GM12878 (cell line): ENCODE data around the gene ABCG5. TPM values are rescaled to one million over a fixed set of nuclear protein-coding genes. Genes with fewer than 3 reads are reported as not detected.

ENCODE experiments used
- ATAC-seq: fragments of 200-7000 bp; cut with Tn5 transposase; 3 replicates; pipeline ENCODE4 v1.9.1; 2020; ENCODE audit warnings: mild to moderate bottlenecking, moderate library complexity
- BruUV-seq: library from RNA; stranded (reverse); fragments of 400-500 nt; replicated peaks from 2 replicates; lab custom pipeline; 2021; lab: Mats Ljungman, UMichigan
- CTCF ChIA-PET: fragments of 300-600 bp; sonication (Branson Sonifier 250); formaldehyde crosslinking; extraction: SDS; loops from one replicate; lab custom pipeline; 2021; ENCODE audit warnings: inconsistent platforms; lab: Yijun Ruan, JAX
- POLR2A ChIA-PET: fragments of 350-600 bp; formaldehyde crosslinking; extraction: SDS; loops from one replicate; lab custom pipeline; 2021; ENCODE audit warnings: inconsistent platforms; lab: Charles Lee
- RAD21 ChIA-PET: fragments of 300-600 bp; sonication (Branson Sonifier 250); formaldehyde crosslinking; loops from one replicate; lab custom pipeline; 2023; ENCODE audit warnings: antibody characterized with exemption; ENCODE audit not compliant: unreplicated experiment; lab: Charles Lee
- SMC1A ChIA-PET: fragments of 300-600 bp; sonication (Branson Sonifier 250); formaldehyde crosslinking; loops from one replicate; lab custom pipeline; 2023; ENCODE audit not compliant: unreplicated experiment, uncharacterized antibody; lab: Charles Lee
- DNase-seq: peaks from one replicate; pipeline ENCODE4 v3.0.0-alpha.2; 2011; ENCODE audit warnings: low read depth, low spot score
- FAIRE-seq: peaks from 3 replicates; lab custom pipeline; 2011; peaks lifted over from hg19 to GRCh38; lab: Jason Lieb, UNC
- H2AFZ ChIP-seq: 2 replicates; pipeline ENCODE4 v1.6.0; 2011; ENCODE audit warnings: low read depth, low read length, control low read depth; ENCODE audit not compliant: control insufficient read depth
- H3K27ac ChIP-seq: 2 replicates; pipeline ENCODE4 v1.5.1; 2011; ENCODE audit warnings: control low read depth; ENCODE audit not compliant: control insufficient read depth, insufficient read depth
- H3K27me3 ChIP-seq, 2 experiments: replicated peaks in 1 of 2; 2 replicates each; pipeline versions ENCODE4 v1.6.0 to v1.6.1; 2011; ENCODE audit warnings: low read length in 1 of 2; ENCODE audit not compliant: control insufficient read depth in 2 of 2, insufficient read depth in 2 of 2
- H3K36me3 ChIP-seq, 2 experiments: 2 replicates each; pipeline ENCODE4 v1.5.1; 2011; ENCODE audit warnings: low read length in 1 of 2; ENCODE audit not compliant: control insufficient read depth in 2 of 2, insufficient read depth in 2 of 2
- H3K4me1 ChIP-seq: 2 replicates; pipeline ENCODE4 v1.6.1; 2011; ENCODE audit warnings: mild to moderate bottlenecking, low read length, moderate library complexity, mixed read lengths; ENCODE audit not compliant: control insufficient read depth, insufficient read depth
- H3K4me2 ChIP-seq: 2 replicates; pipeline ENCODE4 v1.6.0; 2011; ENCODE audit warnings: control low read depth; ENCODE audit not compliant: control insufficient read depth, insufficient read depth
- H3K4me3 ChIP-seq: fragments of 200-600 bp; sonication (generic); 2 replicates; pipeline ENCODE4 v1.5.1; 2016
- H3K79me2 ChIP-seq: 2 replicates; pipeline ENCODE4 v1.6.0; 2011; ENCODE audit warnings: low read length; ENCODE audit not compliant: control insufficient read depth, insufficient read depth
- H3K9ac ChIP-seq: 2 replicates; pipeline ENCODE4 v1.8.0; 2011; ENCODE audit warnings: low read length, control low read depth, mixed read lengths; ENCODE audit not compliant: control insufficient read depth, insufficient read depth
- H3K9me3 ChIP-seq: replicated peaks from 3 replicates; pipeline ENCODE4 v1.5.1; 2011; ENCODE audit warnings: mild to moderate bottlenecking, low read length; ENCODE audit not compliant: control insufficient read depth, insufficient read depth
- H4K20me1 ChIP-seq: 2 replicates; pipeline ENCODE4 v1.6.0; 2011; ENCODE audit not compliant: control insufficient read depth, insufficient read depth
- CHD4 ChIP-seq: fragments of 200-600 bp; sonication (generic); IDR thresholded peaks from 2 replicates; pipeline ENCODE4 v1.6.1; 2016; ENCODE audit warnings: mild to moderate bottlenecking
- EGR1 ChIP-seq, 2 experiments: IDR thresholded peaks; 1 replicate in 1 of 2; 2 replicates in 1 of 2; pipeline ENCODE4 v1.6.1; 2011 to 2012; ENCODE audit warnings: low read depth in 2 of 2, low read length in 2 of 2, borderline replicate concordance in 1 of 2, mild to moderate bottlenecking in 1 of 2, moderate library complexity in 1 of 2
- KLF5 ChIP-seq: fragments of 450-650 bp; IDR thresholded peaks from 2 replicates; pipeline ENCODE4 v1.6.1; 2014; ENCODE audit warnings: mild to moderate bottlenecking; ENCODE audit not compliant: partially characterized antibody
- MTA3 ChIP-seq: IDR thresholded peaks from 2 replicates; pipeline ENCODE4 v1.6.1; 2012; ENCODE audit warnings: low read length, inconsistent platforms, borderline replicate concordance
- POLR2A ChIP-seq: IDR thresholded peaks from 2 replicates; pipeline ENCODE4 v1.6.1; 2011; ENCODE audit warnings: low read depth, mild to moderate bottlenecking, low read length
- SIX5 ChIP-seq: IDR thresholded peaks from 2 replicates; pipeline ENCODE4 v1.6.1; 2011; ENCODE audit warnings: mild to moderate bottlenecking, low read depth, low read length, moderate library complexity; ENCODE audit not compliant: severe bottlenecking
- SRF ChIP-seq, 2 experiments: IDR thresholded peaks; 2 replicates each; pipeline ENCODE4 v1.6.1; 2011; ENCODE audit warnings: low read depth in 2 of 2, low read length in 2 of 2, mild to moderate bottlenecking in 1 of 2, moderate library complexity in 1 of 2
- ZNF207 ChIP-seq: fragments of 450-650 bp; IDR thresholded peaks from 2 replicates; pipeline ENCODE4 v1.6.1; 2014; ENCODE audit warnings: antibody characterized with exemption, mild to moderate bottlenecking, borderline replicate concordance
- WGBS: methylation state at CpG from one replicate; pipeline ENCODE4 v1.1.6; 2016; ENCODE audit warnings: low lambda C conversion rate; ENCODE audit not compliant: insufficient replicate concordance, insufficient coverage; ENCODE audit errors: missing lambda C conversion rate; 5-methylcytosine and 5-hydroxymethylcytosine counted together
- in situ Hi-C: fragments of 300-500 bp; cut with MboI; formaldehyde crosslinking; loops from 9 replicates; pipeline ENCODE4 v1.14.3; 2018; ENCODE audit warnings: mixed read lengths
- intact Hi-C: fragments of 100-400 bp; cut with micrococcal nuclease; formaldehyde crosslinking; loops from one replicate; pipeline ENCODE4 v1.14.2; 2022; ENCODE audit not compliant: unreplicated experiment
- polyA plus RNA-seq, 11 experiments: library from polyadenylated mRNA; depleted of rRNA in 4 of 11; unstranded in 6 of 11; stranded (reverse) in 5 of 11; fragments of >200 nt; fragmentation: Nextera tagmentation in 4 of 11; fragmentation: Illumina TruSeq in 1 of 11; extraction: Ambion mirVana in 4 of 11; extraction: Trizol in 1 of 11; gene quantifications; 1 replicate in 1 of 11; 2 replicates in 10 of 11; pipeline versions ENCODE4 v1.2.1 to v1.2.3, GENCODE V29; 2011 to 2016; ENCODE audit warnings: inconsistent platforms in 2 of 11, missing spikeins in 2 of 11, low read depth in 1 of 11
- total RNA-seq, 4 experiments: library from RNA; depleted of rRNA in 3 of 4; stranded (reverse); fragments of >200 nt in 3 of 4; fragmentation: Illumina TruSeq in 1 of 4; extraction: Trizol in 1 of 4; gene quantifications; 2 replicates each; pipeline versions ENCODE4 v1.2.1 to v1.2.3, GENCODE V29; 2013 to 2021
- TF ChIP-seq, protein P1 (sequence below): fragments of 450-650 bp; IDR thresholded peaks from 2 replicates; pipeline ENCODE4 v1.6.1; 2018; ENCODE audit warnings: borderline replicate concordance, mild to moderate bottlenecking; ENCODE audit not compliant: partially characterized antibody
- TF ChIP-seq, protein P2 (sequence below): fragments of 450-650 bp; IDR thresholded peaks from 2 replicates; pipeline ENCODE4 v1.6.1; 2016; ENCODE audit warnings: mild to moderate bottlenecking, moderate library complexity, borderline replicate concordance
- TF ChIP-seq, protein P3 (sequence below): IDR thresholded peaks from 2 replicates; pipeline ENCODE4 v1.6.1; 2011; ENCODE audit warnings: low read depth, mild to moderate bottlenecking, low read length, moderate library complexity, borderline replicate concordance; ENCODE audit errors: extremely low read depth

Gene ABCG5
- total and polyA plus RNA-seq, 10 of the 15 experiments (the other 5 are each of a cell fraction or from before 2014, with no cell fraction given): not detected

DNA sequence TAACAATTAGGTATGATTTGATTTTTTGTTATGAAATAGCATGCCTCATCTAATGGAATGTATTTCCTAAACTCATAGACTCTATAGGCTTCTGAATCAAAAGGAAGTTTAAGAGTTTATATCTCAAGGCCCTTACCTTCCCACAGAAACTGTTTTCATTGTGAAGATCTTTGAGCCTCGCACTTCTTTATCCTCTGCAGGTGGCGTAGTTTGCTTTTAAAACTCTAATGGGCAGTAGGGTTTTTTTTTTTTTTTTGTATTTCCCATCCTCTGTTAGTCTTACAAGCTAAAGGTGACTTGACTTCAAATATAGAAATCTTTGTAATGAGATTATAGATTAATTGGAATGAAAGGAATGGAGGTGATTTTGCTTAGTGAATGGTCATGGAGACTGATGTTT, 36.5 kb downstream of the ABCG5 start:
- TF ChIP-seq SRF (IDR thresholded peaks at IDR 0.05; ENCODE audit: low read depth in 2 of 2, low read length in 2 of 2) (no peak), POLR2A (no peak), ZNF207 (no peak), CHD4 (no peak), KLF5 (no peak), MTA3 (no peak), SIX5 (no peak), EGR1 (IDR thresholded peaks at IDR 0.05; ENCODE audit: borderline replicate concordance in 1 of 2, low read depth in 2 of 2, low read length in 2 of 2) (no peak)
- TF ChIP-seq, protein P1, sequence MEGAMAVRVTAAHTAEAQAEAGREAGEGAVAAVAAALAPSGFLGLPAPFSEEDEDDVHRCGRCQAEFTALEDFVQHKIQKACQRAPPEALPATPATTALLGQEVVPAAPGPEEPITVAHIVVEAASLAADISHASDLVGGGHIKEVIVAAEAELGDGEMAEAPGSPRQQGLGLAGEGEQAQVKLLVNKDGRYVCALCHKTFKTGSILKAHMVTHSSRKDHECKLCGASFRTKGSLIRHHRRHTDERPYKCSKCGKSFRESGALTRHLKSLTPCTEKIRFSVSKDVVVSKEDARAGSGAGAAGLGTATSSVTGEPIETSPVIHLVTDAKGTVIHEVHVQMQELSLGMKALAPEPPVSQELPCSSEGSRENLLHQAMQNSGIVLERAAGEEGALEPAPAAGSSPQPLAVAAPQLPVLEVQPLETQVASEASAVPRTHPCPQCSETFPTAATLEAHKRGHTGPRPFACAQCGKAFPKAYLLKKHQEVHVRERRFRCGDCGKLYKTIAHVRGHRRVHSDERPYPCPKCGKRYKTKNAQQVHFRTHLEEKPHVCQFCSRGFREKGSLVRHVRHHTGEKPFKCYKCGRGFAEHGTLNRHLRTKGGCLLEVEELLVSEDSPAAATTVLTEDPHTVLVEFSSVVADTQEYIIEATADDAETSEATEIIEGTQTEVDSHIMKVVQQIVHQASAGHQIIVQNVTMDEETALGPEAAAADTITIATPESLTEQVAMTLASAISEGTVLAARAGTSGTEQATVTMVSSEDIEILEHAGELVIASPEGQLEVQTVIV: no peak
- TF ChIP-seq, protein P2, sequence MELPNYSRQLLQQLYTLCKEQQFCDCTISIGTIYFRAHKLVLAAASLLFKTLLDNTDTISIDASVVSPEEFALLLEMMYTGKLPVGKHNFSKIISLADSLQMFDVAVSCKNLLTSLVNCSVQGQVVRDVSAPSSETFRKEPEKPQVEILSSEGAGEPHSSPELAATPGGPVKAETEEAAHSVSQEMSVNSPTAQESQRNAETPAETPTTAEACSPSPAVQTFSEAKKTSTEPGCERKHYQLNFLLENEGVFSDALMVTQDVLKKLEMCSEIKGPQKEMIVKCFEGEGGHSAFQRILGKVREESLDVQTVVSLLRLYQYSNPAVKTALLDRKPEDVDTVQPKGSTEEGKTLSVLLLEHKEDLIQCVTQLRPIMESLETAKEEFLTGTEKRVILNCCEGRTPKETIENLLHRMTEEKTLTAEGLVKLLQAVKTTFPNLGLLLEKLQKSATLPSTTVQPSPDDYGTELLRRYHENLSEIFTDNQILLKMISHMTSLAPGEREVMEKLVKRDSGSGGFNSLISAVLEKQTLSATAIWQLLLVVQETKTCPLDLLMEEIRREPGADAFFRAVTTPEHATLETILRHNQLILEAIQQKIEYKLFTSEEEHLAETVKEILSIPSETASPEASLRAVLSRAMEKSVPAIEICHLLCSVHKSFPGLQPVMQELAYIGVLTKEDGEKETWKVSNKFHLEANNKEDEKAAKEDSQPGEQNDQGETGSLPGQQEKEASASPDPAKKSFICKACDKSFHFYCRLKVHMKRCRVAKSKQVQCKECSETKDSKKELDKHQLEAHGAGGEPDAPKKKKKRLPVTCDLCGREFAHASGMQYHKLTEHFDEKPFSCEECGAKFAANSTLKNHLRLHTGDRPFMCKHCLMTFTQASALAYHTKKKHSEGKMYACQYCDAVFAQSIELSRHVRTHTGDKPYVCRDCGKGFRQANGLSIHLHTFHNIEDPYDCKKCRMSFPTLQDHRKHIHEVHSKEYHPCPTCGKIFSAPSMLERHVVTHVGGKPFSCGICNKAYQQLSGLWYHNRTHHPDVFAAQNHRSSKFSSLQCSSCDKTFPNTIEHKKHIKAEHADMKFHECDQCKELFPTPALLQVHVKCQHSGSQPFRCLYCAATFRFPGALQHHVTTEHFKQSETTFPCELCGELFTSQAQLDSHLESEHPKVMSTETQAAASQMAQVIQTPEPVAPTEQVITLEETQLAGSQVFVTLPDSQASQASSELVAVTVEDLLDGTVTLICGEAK: no peak
- TF ChIP-seq, protein P3, sequence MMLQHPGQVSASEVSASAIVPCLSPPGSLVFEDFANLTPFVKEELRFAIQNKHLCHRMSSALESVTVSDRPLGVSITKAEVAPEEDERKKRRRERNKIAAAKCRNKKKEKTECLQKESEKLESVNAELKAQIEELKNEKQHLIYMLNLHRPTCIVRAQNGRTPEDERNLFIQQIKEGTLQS: no peak
- TF ChIP-seq, all 136 proteins: peak for 0
- H3K4me2 ChIP-seq: no peak overlapping the region
- BruUV-seq: no TSS peak
- FAIRE-seq (no peak), DNase-seq (no peak), ATAC-seq (no peak)
- ChIA-PET CTCF (no interaction called here), POLR2A (interaction anchor here (0.6 kb wide), 1 partner anchor 10 kb away, joined by 5 read pairs; no protein-coding TSS in a partner anchor), SMC1A (interaction anchor here (0.7 kb wide), 1 partner anchor 8 kb away, joined by 3 read pairs; no protein-coding TSS in a partner anchor), RAD21 (no interaction called here)
- 96% methylated on average over 2 of the region's 2 CpGs for WGBS
- no peak overlapping the region for H3K4me3 ChIP-seq
- intact Hi-C loops: no loop called here
- in situ Hi-C loops: no loop called here
- H3K27ac ChIP-seq: no peak overlapping the region
- no peak overlapping the region for H2AFZ ChIP-seq
- no peaks in the 10 kb centered on the region for H3K79me2 ChIP-seq
- H3K27me3 ChIP-seq: no peaks in the 10 kb centered on the region
- no peaks in the 10 kb centered on the region for H3K4me1 ChIP-seq
- no peaks in the 10 kb centered on the region; a peak in 1 of 4 replicates for H3K36me3 ChIP-seq
- H3K9ac ChIP-seq: no peak overlapping the region
- H4K20me1 ChIP-seq: no peaks in the 10 kb centered on the region
- no peaks in the 10 kb centered on the region for H3K9me3 ChIP-seq
